HepG2 (cell line): ENCODE data around the gene RIMBP2. TPM values are rescaled to one million over a fixed set of nuclear protein-coding genes. Genes with fewer than 3 reads are reported as not detected.

Experiments used
- ATAC-seq: fragments of 200-7000 bp; cut with Tn5 transposase; 3 replicates; pipeline ENCODE4 v1.9.1; 2020; ENCODE audit warnings: mild to moderate bottlenecking, moderate library complexity
- BruUV-seq: library from RNA; stranded (reverse); fragments of 400-500 nt; replicated peaks from 2 replicates; lab custom pipeline; 2021; lab: Mats Ljungman, UMichigan
- CTCF ChIA-PET: fragments of 300-600 bp; formaldehyde crosslinking; extraction: SDS; loops from one replicate; lab custom pipeline; 2021; ENCODE audit warnings: low total read pairs, inconsistent platforms, low intra/inter-chr PET ratio; lab: Yijun Ruan, JAX
- POLR2A ChIA-PET: fragments of 350-600 bp; sonication (Branson Sonifier 250); formaldehyde crosslinking; loops from one replicate; lab custom pipeline; 2020; ENCODE audit warnings: antibody characterized with exemption, inconsistent platforms; lab: Yijun Ruan, JAX
- DNase-seq: peaks from one replicate; pipeline ENCODE4 v3.0.0-alpha.2; 2015; ENCODE audit warnings: low spot score
- FAIRE-seq: peaks from 3 replicates; lab custom pipeline; 2011; peaks lifted over from hg19 to GRCh38; lab: Jason Lieb, UNC
- H2AFZ ChIP-seq: one replicate; pipeline ENCODE4 v1.6.1; 2011; ENCODE audit warnings: low read length, inconsistent platforms
- H3K27ac ChIP-seq: fragments of 300-600 bp; 3 replicates; pipeline ENCODE4 v1.8.0; 2011; ENCODE audit warnings: mixed run types, mild to moderate bottlenecking, mixed read lengths, low read length, inconsistent platforms; ENCODE audit not compliant: insufficient read depth; ENCODE audit errors: extremely low read length
- H3K27me3 ChIP-seq, 2 experiments: fragments of 200-600 bp in 1 of 2; 2 replicates in 1 of 2; 3 replicates in 1 of 2; pipeline versions ENCODE4 v1.6.0 to v1.8.0; 2011; ENCODE audit warnings: low read length in 2 of 2, mild to moderate bottlenecking in 2 of 2, moderate library complexity in 2 of 2, inconsistent platforms in 1 of 2; ENCODE audit not compliant: insufficient read depth in 2 of 2, control insufficient read depth in 1 of 2
- H3K36me3 ChIP-seq, 2 experiments: fragments of 200-600 bp in 1 of 2; replicated peaks in 1 of 2; 2 replicates in 1 of 2; 3 replicates in 1 of 2; pipeline versions ENCODE4 v1.5.1 to v1.8.0; 2011; ENCODE audit warnings: low read length in 2 of 2, inconsistent platforms in 1 of 2; ENCODE audit not compliant: insufficient read depth in 2 of 2, control insufficient read depth in 1 of 2
- H3K4me1 ChIP-seq: 2 replicates; pipeline ENCODE4 v1.5.1; 2012; ENCODE audit warnings: low read length, inconsistent platforms; ENCODE audit not compliant: insufficient read depth
- H3K4me2 ChIP-seq: 2 replicates; pipeline ENCODE4 v1.6.0; 2011; ENCODE audit warnings: low read depth, low read length, inconsistent platforms
- H3K4me3 ChIP-seq, 3 experiments: fragments of 200-600 bp in 1 of 3; sonication (generic), shearing (Covaris generic) in 1 of 3; replicated peaks in 1 of 3; 2 replicates each; pipeline ENCODE4 v1.5.1; 2011 to 2016; ENCODE audit warnings: low read length in 3 of 3, inconsistent platforms in 2 of 3, low read depth in 2 of 3, mild to moderate bottlenecking in 2 of 3, control low read depth in 1 of 3, mixed read lengths in 1 of 3; ENCODE audit not compliant: insufficient read depth in 1 of 3
- H3K79me2 ChIP-seq: one replicate; pipeline ENCODE4 v1.6.1; 2011; ENCODE audit warnings: low read length, inconsistent platforms; ENCODE audit not compliant: insufficient read depth
- H3K9ac ChIP-seq: 2 replicates; pipeline ENCODE4 v1.6.0; 2011; ENCODE audit warnings: mild to moderate bottlenecking, low read depth, low read length, inconsistent platforms; ENCODE audit not compliant: insufficient read depth
- H3K9me3 ChIP-seq: 2 replicates; pipeline ENCODE4 v1.5.1; 2012; ENCODE audit warnings: mild to moderate bottlenecking, low read length
- H4K20me1 ChIP-seq: 2 replicates; pipeline ENCODE4 v1.6.0; 2011; ENCODE audit warnings: inconsistent platforms, mild to moderate bottlenecking, low read length, moderate library complexity; ENCODE audit not compliant: insufficient read depth
- DR1 ChIP-seq: sonication (generic); formaldehyde crosslinking; IDR thresholded peaks from 2 replicates; pipeline ENCODE4 v1.8.0; 2021; ENCODE audit warnings: mild to moderate bottlenecking, missing genetic modification reagents, inconsistent platforms
- REL ChIP-seq: sonication (generic); formaldehyde crosslinking; conservative IDR thresholded peaks from 2 replicates; pipeline ENCODE4 v1.8.0; 2022; ENCODE audit warnings: mild to moderate bottlenecking, missing genetic modification reagents, moderate library complexity
- XBP1 ChIP-seq: sonication (generic); formaldehyde crosslinking; IDR thresholded peaks from 2 replicates; pipeline ENCODE4 v1.5.0; 2020; ENCODE audit warnings: missing genetic modification reagents
- ZNF251 ChIP-seq: sonication (generic); formaldehyde crosslinking; IDR thresholded peaks from 2 replicates; pipeline ENCODE4 v1.9.0; 2021; ENCODE audit warnings: mild to moderate bottlenecking, missing genetic modification reagents
- ZNF878 ChIP-seq: sonication (generic); formaldehyde crosslinking; IDR thresholded peaks from 2 replicates; pipeline ENCODE4 v1.8.1; 2023; ENCODE audit warnings: mild to moderate bottlenecking, missing genetic modification reagents, moderate library complexity
- WGBS: methylation state at CpG from one replicate; pipeline ENCODE4 v1.1.6; 2017; ENCODE audit warnings: low lambda C conversion rate; 5-methylcytosine and 5-hydroxymethylcytosine counted together
- in situ Hi-C: cut with HindIII; loops from 2 replicates; pipeline ENCODE4 v1.10.0; 2017; ENCODE audit warnings: low pct_unique_long_range_greater_than_20kb; ENCODE audit not compliant: extremely low pct_ligation_motif_present
- intact Hi-C: fragments of 100-400 bp; cut with micrococcal nuclease; formaldehyde crosslinking; loops from one replicate; pipeline ENCODE4 v1.10.0; 2022; ENCODE audit not compliant: unreplicated experiment
- polyA plus RNA-seq, 8 experiments: library from polyadenylated mRNA; depleted of rRNA in 3 of 8; stranded (reverse) in 7 of 8; unstranded in 1 of 8; fragments of >200 nt; fragmentation: Illumina TruSeq in 4 of 8; extraction: Trizol in 4 of 8; gene quantifications; 2 replicates each; pipeline versions ENCODE4 v1.2.1 to v1.2.3, GENCODE V29; 2011 to 2016; ENCODE audit warnings: low read depth in 4 of 8, missing spikeins in 1 of 8, mixed read lengths in 1 of 8; ENCODE audit not compliant: insufficient read depth in 1 of 8
- total RNA-seq, 5 experiments: library from RNA; depleted of rRNA; stranded (reverse); fragments of >200 nt; fragmentation: Illumina TruSeq; extraction: Trizol; gene quantifications; 2 replicates each; pipeline ENCODE4 v1.2.3, GENCODE V29; 2016; ENCODE audit warnings: low read depth in 1 of 5
- TF ChIP-seq, protein P1 (sequence below): sonication (generic); formaldehyde crosslinking; IDR thresholded peaks from 2 replicates; pipeline ENCODE4 v1.8.1; 2023; ENCODE audit warnings: mild to moderate bottlenecking, missing genetic modification reagents
- TF ChIP-seq, protein P2 (sequence below): sonication (generic); formaldehyde crosslinking; IDR thresholded peaks from 2 replicates; pipeline ENCODE4 v1.5.0; 2020; ENCODE audit warnings: mild to moderate bottlenecking, missing genetic modification reagents, borderline replicate concordance

Gene RIMBP2
- total and polyA plus RNA-seq, 2 of the 13 experiments (the other 11 are each of a cell fraction or from before 2014, with no cell fraction given) = 0.03 TPM; not detected in 1

DNA sequence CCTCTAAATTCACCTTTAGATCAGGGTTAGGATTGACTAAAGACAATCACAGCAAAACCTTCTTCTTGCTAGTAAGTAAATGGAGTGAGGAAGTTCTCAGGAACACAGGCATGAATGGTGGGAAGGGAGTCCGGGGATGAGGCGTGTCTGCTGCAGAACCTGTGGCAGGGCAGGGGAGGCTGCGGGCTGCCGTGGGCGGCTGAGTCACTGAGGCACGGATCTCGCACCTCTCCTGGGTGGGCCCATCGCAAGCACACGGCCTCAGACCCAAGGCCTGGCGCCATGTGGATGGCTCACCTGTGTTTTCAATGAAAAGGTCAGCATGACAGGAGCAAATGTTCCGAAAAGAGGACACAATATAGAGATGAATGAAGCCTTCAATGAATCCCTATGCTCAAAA is 293.0 kb downstream of the RIMBP2 start (continued):
- TF ChIP-seq, protein P1, sequence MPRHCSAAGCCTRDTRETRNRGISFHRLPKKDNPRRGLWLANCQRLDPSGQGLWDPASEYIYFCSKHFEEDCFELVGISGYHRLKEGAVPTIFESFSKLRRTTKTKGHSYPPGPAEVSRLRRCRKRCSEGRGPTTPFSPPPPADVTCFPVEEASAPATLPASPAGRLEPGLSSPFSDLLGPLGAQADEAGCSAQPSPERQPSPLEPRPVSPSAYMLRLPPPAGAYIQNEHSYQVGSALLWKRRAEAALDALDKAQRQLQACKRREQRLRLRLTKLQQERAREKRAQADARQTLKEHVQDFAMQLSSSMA (CRISPR knock-in tag) = no peak
- TF ChIP-seq, protein P2, sequence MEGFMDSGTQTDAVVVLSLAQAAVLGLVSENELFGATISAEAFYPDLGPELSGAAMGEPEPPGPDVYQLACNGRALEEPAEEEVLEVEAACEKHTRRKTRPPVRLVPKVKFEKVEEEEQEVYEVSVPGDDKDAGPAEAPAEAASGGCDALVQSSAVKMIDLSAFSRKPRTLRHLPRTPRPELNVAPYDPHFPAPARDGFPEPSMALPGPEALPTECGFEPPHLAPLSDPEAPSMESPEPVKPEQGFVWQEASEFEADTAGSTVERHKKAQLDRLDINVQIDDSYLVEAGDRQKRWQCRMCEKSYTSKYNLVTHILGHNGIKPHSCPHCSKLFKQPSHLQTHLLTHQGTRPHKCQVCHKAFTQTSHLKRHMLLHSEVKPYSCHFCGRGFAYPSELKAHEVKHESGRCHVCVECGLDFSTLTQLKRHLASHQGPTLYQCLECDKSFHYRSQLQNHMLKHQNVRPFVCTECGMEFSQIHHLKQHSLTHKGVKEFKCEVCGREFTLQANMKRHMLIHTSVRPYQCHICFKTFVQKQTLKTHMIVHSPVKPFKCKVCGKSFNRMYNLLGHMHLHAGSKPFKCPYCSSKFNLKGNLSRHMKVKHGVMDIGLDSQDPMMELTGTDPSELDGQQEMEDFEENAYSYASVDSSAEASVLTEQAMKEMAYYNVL (CRISPR knock-in tag) = no peak
- TF ChIP-seq XBP1 (CRISPR knock-in tag) (no peak), ZNF878 (CRISPR knock-in tag) (no peak), REL (CRISPR knock-in tag) (no peak), ZNF251 (CRISPR knock-in tag) (no peak)
- TF ChIP-seq, all 625 proteins: peak for 0

DNA sequence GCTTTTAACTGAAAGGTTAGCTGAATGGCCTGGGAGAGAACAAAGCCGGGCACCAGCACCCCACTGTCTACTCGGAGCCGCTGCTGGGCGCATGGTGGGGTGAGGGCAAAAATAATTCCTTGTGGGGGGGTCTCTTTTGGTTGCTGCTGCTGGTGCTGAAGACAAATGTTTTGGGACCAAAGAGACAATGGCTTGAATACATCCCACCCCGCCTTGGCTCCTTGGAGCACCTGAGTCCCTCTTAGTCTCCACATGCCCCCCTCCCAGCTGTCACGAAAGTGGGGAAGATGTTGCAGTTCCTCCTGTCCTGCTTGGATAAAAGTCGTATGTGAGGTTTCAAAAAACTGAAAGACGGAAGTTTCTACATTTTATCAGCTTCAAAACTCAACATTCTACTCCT is 293.4 kb downstream of the RIMBP2 start:
- in situ Hi-C loops = no loop called here
- DNase-seq = no peak
- H3K27me3 ChIP-seq = peaks cover 3 to 57% of the 10 kb centered on the region in 2 experiments

More for the DNA sequence above, 293.4 kb downstream of the RIMBP2 start:
- FAIRE-seq = no peak
- Histone ChIP-seq H2AFZ (no peak overlapping the region), H3K36me3 (no peaks in the 10 kb centered on the region), H3K9me3 (no peaks in the 10 kb centered on the region), H4K20me1 (no peaks in the 10 kb centered on the region), H3K9ac (no peak overlapping the region), H3K4me1 (no peaks in the 10 kb centered on the region), H3K27ac (no peak overlapping the region)
- ChIA-PET POLR2A (no interaction called here), CTCF (no interaction called here)
- BruUV-seq = no TSS peak
- no peak for TF ChIP-seq DR1 (CRISPR knock-in tag)
- TF ChIP-seq, all 625 proteins: peak for 0
- ATAC-seq = no peak
- WGBS = 16% methylated on average over 6 of the region's 8 CpGs
- H3K4me2 ChIP-seq = no peak overlapping the region
- no peaks in the 10 kb centered on the region for H3K79me2 ChIP-seq
- intact Hi-C loops = no loop called here
- H3K4me3 ChIP-seq = no peak overlapping the region
